K562 (cell line): ENCODE results near the gene TCF12. TPM values are rescaled to one million over a fixed set of nuclear protein-coding genes. Genes with fewer than 3 reads are reported as not detected.
A peak's percentile ranks its signal among the peaks of the same experiment; 100 is the strongest.

Experiments
- ATAC-seq: fragments of 200-7000 bp; cut with Tn5 transposase; 3 replicates; pipeline ENCODE4 v1.9.1; 2020; ENCODE audit warnings: moderate library complexity
- BruUV-seq: library from RNA; stranded (reverse); fragments of 400-500 nt; replicated peaks from 2 replicates; lab custom pipeline; 2021; lab: Mats Ljungman, UMichigan
- CTCF ChIA-PET: fragments of 300-600 bp; formaldehyde crosslinking; extraction: SDS; loops from one replicate; lab custom pipeline; 2021; ENCODE audit warnings: low intra/inter-chr PET ratio; lab: Yijun Ruan, JAX
- POLR2A ChIA-PET: fragments of 300-600, 350-650 bp; sonication (Branson Sonifier 250); formaldehyde crosslinking; extraction: SDS; loops from one replicate; lab custom pipeline; 2021; ENCODE audit warnings: antibody characterized with exemption, inconsistent platforms; lab: Yijun Ruan, JAX
- DNase-seq, 4 experiments: peaks; one replicate each; pipeline versions ENCODE4 v3.0.0 to v3.0.0-alpha.2; 2011 to 2018; ENCODE audit warnings: low spot score in 3 of 4, mixed read lengths in 3 of 4; ENCODE audit errors: extremely low read depth in 1 of 4
- FAIRE-seq: peaks from 2 replicates; lab custom pipeline; 2011; peaks lifted over from hg19 to GRCh38; lab: Jason Lieb, UNC
- H2AFZ ChIP-seq: 2 replicates; pipeline ENCODE4 v1.6.0; 2011; ENCODE audit warnings: low read depth, low read length, control low read depth, inconsistent platforms
- H3K27ac ChIP-seq: fragments of 200-600 bp; 3 replicates; pipeline ENCODE4 v1.8.0; 2011; ENCODE audit warnings: low read depth, mild to moderate bottlenecking, control low read depth, inconsistent platforms, low read length, moderate library complexity, mixed read lengths; ENCODE audit errors: extremely low read depth
- H3K27me3 ChIP-seq, 2 experiments: fragments of 300-600 bp in 1 of 2; 2 replicates in 1 of 2; 3 replicates in 1 of 2; pipeline versions ENCODE4 v1.6.0 to v1.8.0; 2011; ENCODE audit warnings: inconsistent platforms in 2 of 2, low read length in 2 of 2, mild to moderate bottlenecking in 1 of 2, mixed read lengths in 1 of 2, moderate library complexity in 1 of 2; ENCODE audit not compliant: control insufficient read depth in 2 of 2, insufficient read depth in 2 of 2
- H3K36me3 ChIP-seq: fragments of 300-600 bp; 3 replicates; pipeline ENCODE4 v1.8.0; 2011; ENCODE audit warnings: mild to moderate bottlenecking, low read length, inconsistent platforms; ENCODE audit not compliant: control insufficient read depth, insufficient read depth
- H3K4me1 ChIP-seq, 2 experiments: fragments of 200-600 bp in 1 of 2; replicated peaks in 1 of 2; 2 replicates in 1 of 2; 3 replicates in 1 of 2; pipeline versions ENCODE4 v1.5.1 to v1.8.0; 2011; ENCODE audit warnings: inconsistent platforms in 2 of 2, low read length in 2 of 2, mild to moderate bottlenecking in 1 of 2, mixed read lengths in 1 of 2, moderate library complexity in 1 of 2; ENCODE audit not compliant: control insufficient read depth in 2 of 2, insufficient read depth in 2 of 2
- H3K4me2 ChIP-seq: 2 replicates; pipeline ENCODE4 v1.6.1; 2011; ENCODE audit warnings: low read length, control low read depth, inconsistent platforms, mixed read lengths; ENCODE audit not compliant: insufficient read depth
- H3K4me3 ChIP-seq: fragments of 200-600 bp; sonication (generic), shearing (Covaris generic); 2 replicates; pipeline ENCODE4 v1.5.1; 2016; ENCODE audit warnings: control low read depth, inconsistent platforms
- H3K79me2 ChIP-seq: fragments of 200-600 bp; 3 replicates; pipeline ENCODE4 v1.8.0; 2011; ENCODE audit warnings: low read length, inconsistent platforms; ENCODE audit not compliant: control insufficient read depth, insufficient read depth
- H3K9ac ChIP-seq, 2 experiments: 2 replicates each; pipeline versions ENCODE4 v1.6.0 to v1.6.1; 2011; ENCODE audit warnings: low read depth in 2 of 2, low read length in 2 of 2, control low read depth in 1 of 2, inconsistent platforms in 1 of 2, mild to moderate bottlenecking in 1 of 2, mixed read lengths in 1 of 2; ENCODE audit not compliant: insufficient read depth in 1 of 2
- H3K9me1 ChIP-seq: one replicate; pipeline ENCODE4 v1.6.0; 2011; ENCODE audit warnings: inconsistent platforms, mild to moderate bottlenecking, low read length, moderate library complexity; ENCODE audit not compliant: control insufficient read depth, insufficient read depth
- H3K9me3 ChIP-seq: replicated peaks from 2 replicates; pipeline ENCODE4 v1.5.1; 2011; ENCODE audit warnings: low read depth, low read length, inconsistent platforms; ENCODE audit not compliant: control insufficient read depth, insufficient read depth
- H4K20me1 ChIP-seq: replicated peaks from 2 replicates; pipeline ENCODE4 v1.6.1; 2011; ENCODE audit warnings: low read length, inconsistent platforms, mixed read lengths; ENCODE audit not compliant: control insufficient read depth, insufficient read depth
- ARID1B ChIP-seq: fragments of 450-650 bp; IDR thresholded peaks from 2 replicates; pipeline ENCODE4 v1.6.1; 2016; ENCODE audit warnings: antibody characterized with exemption, mild to moderate bottlenecking, inconsistent platforms
- CBFA2T2 ChIP-seq: fragments of 450-650 bp; conservative IDR thresholded peaks from 2 replicates; pipeline ENCODE4 v1.6.1; 2017; ENCODE audit warnings: mild to moderate bottlenecking
- CBFA2T3 ChIP-seq: fragments of 450-650 bp; IDR thresholded peaks from 2 replicates; pipeline ENCODE4 v1.6.1; 2017
- DACH1 ChIP-seq: fragments of 450-650 bp; IDR thresholded peaks from 2 replicates; pipeline ENCODE4 v1.6.1; 2018; ENCODE audit not compliant: partially characterized antibody
- DPF2 ChIP-seq: fragments of 450-650 bp; IDR thresholded peaks from 2 replicates; pipeline ENCODE4 v1.6.1; 2016
- ETV6 ChIP-seq, 3 experiments: fragments of 150-350 bp in 1 of 3; sonication (generic) in 1 of 3; formaldehyde crosslinking in 1 of 3; IDR thresholded peaks; 2 replicates each; pipeline versions ENCODE4 v1.6.1 to v1.8.0; 2014 to 2022; ENCODE audit warnings: borderline replicate concordance in 2 of 3, low read depth in 2 of 3, antibody characterized with exemption in 1 of 3, low read length in 1 of 3, mild to moderate bottlenecking in 1 of 3, missing genetic modification reagents in 1 of 3
- MCM2 ChIP-seq: fragments of 450-650 bp; IDR thresholded peaks from 2 replicates; pipeline ENCODE4 v1.6.1; 2017; ENCODE audit warnings: low read depth, mild to moderate bottlenecking
- MEIS2 ChIP-seq: fragments of 450-650 bp; IDR thresholded peaks from 2 replicates; pipeline ENCODE4 v1.6.1; 2014; ENCODE audit warnings: mild to moderate bottlenecking; ENCODE audit not compliant: partially characterized antibody
- TRIM24 ChIP-seq, 2 experiments: fragments of 450-650 bp; IDR thresholded peaks; 2 replicates each; pipeline ENCODE4 v1.6.1; 2016
- ZNF143 ChIP-seq: sonication (generic); formaldehyde crosslinking; IDR thresholded peaks from 2 replicates; pipeline ENCODE4 v1.9.0; 2022; ENCODE audit warnings: mild to moderate bottlenecking, missing genetic modification reagents
- ZNF444 ChIP-seq: fragments of 250-450 bp; sonication (Bioruptor Pico); IDR thresholded peaks from 2 replicates; pipeline ENCODE4 v1.4.0; 2020; ENCODE audit warnings: mild to moderate bottlenecking, moderate library complexity
- ZNF766 ChIP-seq: fragments of 200-800 bp; sonication (Bioruptor generic); conservative IDR thresholded peaks from 2 replicates; pipeline ENCODE4 v1.6.1; 2016; ENCODE audit warnings: missing genetic modification characterization, missing compliant biosample characterization
- WGBS: fragments of 100-300 bp; shearing (Covaris generic); methylation state at CpG from one replicate; pipeline ENCODE4 v1.1.6; 2016; ENCODE audit warnings: low coverage, mixed read lengths; ENCODE audit not compliant: insufficient coverage; ENCODE audit errors: missing lambda C conversion rate; 5-methylcytosine and 5-hydroxymethylcytosine counted together
- in situ Hi-C: fragments of 300-500 bp; cut with MboI; formaldehyde crosslinking; loops from 4 replicates; pipeline ENCODE4 v1.15.0; 2018; ENCODE audit warnings: inconsistent platforms, mixed read lengths
- intact Hi-C: fragments of 100-400 bp; cut with micrococcal nuclease; formaldehyde crosslinking; loops from 2 replicates; pipeline ENCODE4 v1.14.2; 2022
- polyA plus RNA-seq, 8 experiments: library from polyadenylated mRNA; depleted of rRNA in 4 of 8; stranded (reverse) in 5 of 8; unstranded in 3 of 8; fragments of >200 nt; fragmentation: Nextera tagmentation in 2 of 8; fragmentation: Illumina TruSeq in 1 of 8; extraction: Ambion mirVana in 2 of 8; extraction: Trizol in 1 of 8; gene quantifications; 2 replicates each; pipeline versions ENCODE4 v1.2.1 to v1.2.3, GENCODE V29; 2011 to 2014; ENCODE audit warnings: inconsistent platforms in 1 of 8, missing spikeins in 1 of 8
- total RNA-seq, 7 experiments: library from RNA; depleted of rRNA in 6 of 7; stranded (reverse); fragments of >200 nt in 6 of 7; fragmentation: Illumina TruSeq in 2 of 7; extraction: Trizol in 2 of 7; gene quantifications; 2 replicates each; pipeline versions ENCODE4 v1.2.1 to v1.2.3, GENCODE V29; 2011 to 2021; ENCODE audit warnings: low replicate concordance in 1 of 7
- TF ChIP-seq, protein P1 (sequence below): fragments of 450-650 bp; IDR thresholded peaks from 2 replicates; pipeline ENCODE4 v1.6.1; 2016; ENCODE audit warnings: mild to moderate bottlenecking
- TF ChIP-seq, protein P2 (sequence below), 2 experiments: fragments of 200-800 bp in 1 of 2; sonication (Bioruptor generic) in 1 of 2; sonication (generic) in 1 of 2; formaldehyde crosslinking in 1 of 2; IDR thresholded peaks in 1 of 2; conservative IDR thresholded peaks in 1 of 2; 2 replicates each; pipeline versions ENCODE4 v1.5.0 to v1.6.1; 2016 to 2020; ENCODE audit warnings: missing compliant biosample characterization in 1 of 2, missing genetic modification characterization in 1 of 2, missing genetic modification reagents in 1 of 2
- TF ChIP-seq, protein P3 (sequence below), 2 experiments: IDR thresholded peaks; 2 replicates each; pipeline ENCODE4 v1.6.1; 2011; ENCODE audit warnings: borderline replicate concordance in 1 of 2, control low read depth in 1 of 2, low read depth in 1 of 2, low read length in 1 of 2, mild to moderate bottlenecking in 1 of 2, mixed read lengths in 1 of 2, moderate library complexity in 1 of 2; ENCODE audit not compliant: insufficient read depth in 1 of 2, insufficient read length in 1 of 2, poor library complexity in 1 of 2, severe bottlenecking in 1 of 2; ENCODE audit errors: extremely low read depth in 1 of 2

Gene TCF12
- total and polyA plus RNA-seq, 9 of the 15 experiments (the other 6 are each of a cell fraction or from before 2014, with no cell fraction given), result 10.5 to 132 (median 52.9) TPM

GRCh38 chr15:57143511-57144078, 225.2 kb downstream of the TCF12 start:
- no peaks in the 10 kb centered on the region for H3K36me3 ChIP-seq
- ChIA-PET CTCF (interaction anchor here (0.7 kb wide), 1 partner anchor 663 kb away, joined by 3 read pairs; no protein-coding TSS in a partner anchor), POLR2A (no interaction called here)
- DNase-seq (peak in 2 of 4 experiments; percentile 44 to 66), FAIRE-seq (no peak), ATAC-seq (peak; percentile 92)
- H3K4me1 ChIP-seq, result peaks cover 4 to 16% of the 10 kb centered on the region in 2 experiments; a peak in 4 of 5 replicates
- H3K27me3 ChIP-seq, result no peaks in the 10 kb centered on the region
- peak overlapping the region; percentile 45 for H3K4me2 ChIP-seq
- no peak overlapping the region for H3K4me3 ChIP-seq
- 14% methylated on average over 1 of the region's 1 CpG for WGBS
- BruUV-seq, result no TSS peak
- H3K27ac ChIP-seq, result peak overlapping the region; percentile 29; the same call in 1 of the 3 replicates
- H3K9me1 ChIP-seq, result no peaks in the 10 kb centered on the region
- no peak overlapping the region for H3K9ac ChIP-seq
- H4K20me1 ChIP-seq, result no peaks in the 10 kb centered on the region
- in situ Hi-C loops, result no loop called here
- intact Hi-C loops, result loop anchor here (5.0 to 10.0 kb wide), 2 partner anchors 321 to 649 kb away; no protein-coding TSS in a partner anchor
- H3K9me3 ChIP-seq, result no peaks in the 10 kb centered on the region
- peaks cover 19% of the 10 kb centered on the region; the same call in 2 of the 3 replicates for H3K79me2 ChIP-seq
- H2AFZ ChIP-seq, result no peak overlapping the region
- TF ChIP-seq, protein P1, sequence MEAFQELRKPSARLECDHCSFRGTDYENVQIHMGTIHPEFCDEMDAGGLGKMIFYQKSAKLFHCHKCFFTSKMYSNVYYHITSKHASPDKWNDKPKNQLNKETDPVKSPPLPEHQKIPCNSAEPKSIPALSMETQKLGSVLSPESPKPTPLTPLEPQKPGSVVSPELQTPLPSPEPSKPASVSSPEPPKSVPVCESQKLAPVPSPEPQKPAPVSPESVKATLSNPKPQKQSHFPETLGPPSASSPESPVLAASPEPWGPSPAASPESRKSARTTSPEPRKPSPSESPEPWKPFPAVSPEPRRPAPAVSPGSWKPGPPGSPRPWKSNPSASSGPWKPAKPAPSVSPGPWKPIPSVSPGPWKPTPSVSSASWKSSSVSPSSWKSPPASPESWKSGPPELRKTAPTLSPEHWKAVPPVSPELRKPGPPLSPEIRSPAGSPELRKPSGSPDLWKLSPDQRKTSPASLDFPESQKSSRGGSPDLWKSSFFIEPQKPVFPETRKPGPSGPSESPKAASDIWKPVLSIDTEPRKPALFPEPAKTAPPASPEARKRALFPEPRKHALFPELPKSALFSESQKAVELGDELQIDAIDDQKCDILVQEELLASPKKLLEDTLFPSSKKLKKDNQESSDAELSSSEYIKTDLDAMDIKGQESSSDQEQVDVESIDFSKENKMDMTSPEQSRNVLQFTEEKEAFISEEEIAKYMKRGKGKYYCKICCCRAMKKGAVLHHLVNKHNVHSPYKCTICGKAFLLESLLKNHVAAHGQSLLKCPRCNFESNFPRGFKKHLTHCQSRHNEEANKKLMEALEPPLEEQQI, result 0 out of 2 replicates have a peak, but pooled peaks have one; percentile 12
- TF ChIP-seq CBFA2T2, result peak; percentile 31
- TF ChIP-seq DACH1, result peak; percentile 26
- TF ChIP-seq, protein P2, sequence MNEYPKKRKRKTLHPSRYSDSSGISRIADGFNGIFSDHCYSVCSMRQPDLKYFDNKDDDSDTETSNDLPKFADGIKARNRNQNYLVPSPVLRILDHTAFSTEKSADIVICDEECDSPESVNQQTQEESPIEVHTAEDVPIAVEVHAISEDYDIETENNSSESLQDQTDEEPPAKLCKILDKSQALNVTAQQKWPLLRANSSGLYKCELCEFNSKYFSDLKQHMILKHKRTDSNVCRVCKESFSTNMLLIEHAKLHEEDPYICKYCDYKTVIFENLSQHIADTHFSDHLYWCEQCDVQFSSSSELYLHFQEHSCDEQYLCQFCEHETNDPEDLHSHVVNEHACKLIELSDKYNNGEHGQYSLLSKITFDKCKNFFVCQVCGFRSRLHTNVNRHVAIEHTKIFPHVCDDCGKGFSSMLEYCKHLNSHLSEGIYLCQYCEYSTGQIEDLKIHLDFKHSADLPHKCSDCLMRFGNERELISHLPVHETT (CRISPR knock-in tag; conservative IDR thresholded peaks at IDR 0.05 in 1 of 2, IDR thresholded peaks at IDR 0.05 in 1 of 2), result no peak
- no peak for TF ChIP-seq TRIM24 (IDR thresholded peaks at IDR 0.05)
- TF ChIP-seq MEIS2, result peak; percentile 33
- no peak for TF ChIP-seq ZNF444 (CRISPR knock-in tag)
- TF ChIP-seq, protein P3, sequence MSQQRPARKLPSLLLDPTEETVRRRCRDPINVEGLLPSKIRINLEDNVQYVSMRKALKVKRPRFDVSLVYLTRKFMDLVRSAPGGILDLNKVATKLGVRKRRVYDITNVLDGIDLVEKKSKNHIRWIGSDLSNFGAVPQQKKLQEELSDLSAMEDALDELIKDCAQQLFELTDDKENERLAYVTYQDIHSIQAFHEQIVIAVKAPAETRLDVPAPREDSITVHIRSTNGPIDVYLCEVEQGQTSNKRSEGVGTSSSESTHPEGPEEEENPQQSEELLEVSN (IDR thresholded peaks at IDR 0.05; ENCODE audit: borderline replicate concordance in 1 of 2, extremely low read depth in 1 of 2, insufficient read depth in 1 of 2, insufficient read length in 1 of 2, low read depth in 1 of 2, low read length in 1 of 2, poor library complexity in 1 of 2, severe bottlenecking in 1 of 2), result no peak
- TF ChIP-seq ZNF766, result peak; percentile 68; the same call in 1 of the 2 replicates
- TF ChIP-seq MCM2, result no peak
- no peak for TF ChIP-seq ETV6 (IDR thresholded peaks at IDR 0.05; ENCODE audit: borderline replicate concordance in 1 of 2, low read depth in 2 of 2, low read length in 1 of 2)
- no peak for TF ChIP-seq ETV6 (CRISPR knock-in tag; IDR thresholded peaks at IDR 0.05; ENCODE audit: borderline replicate concordance)
- no peak for TF ChIP-seq ZNF143 (CRISPR knock-in tag)
- peak; percentile 67 for TF ChIP-seq CBFA2T3
- TF ChIP-seq DPF2, result peak; percentile 63
- peak; percentile 63 for TF ChIP-seq ARID1B
